ENCODE data around the gene WHRN. TPM values are rescaled to one million over a fixed set of nuclear protein-coding genes. Genes with fewer than 3 reads are reported as not detected.

Gene WHRN
- total RNA-seq, 1 experiment from 2014 or later = 24.3 TPM

GRCh38 chr9:114397848-114398605, 107.2 kb downstream of the WHRN start (continued):
- no peak for TF ChIP-seq IRF1 (CRISPR knock-in tag; IDR thresholded peaks at IDR 0.05)
- TF ChIP-seq GTF2I (CRISPR knock-in tag; conservative IDR thresholded peaks at IDR 0.05) = peak; percentile 100
- TF ChIP-seq FOXK1 (CRISPR knock-in tag; IDR thresholded peaks at IDR 0.05) = no peak
- TF ChIP-seq ZBTB43 (CRISPR knock-in tag; IDR thresholded peaks at IDR 0.05) = no peak
- TF ChIP-seq HMGA2 (CRISPR knock-in tag; IDR thresholded peaks at IDR 0.05) = no peak
- TF ChIP-seq MYBL2 (CRISPR knock-in tag; IDR thresholded peaks at IDR 0.05) = peak; percentile 51; the same call in 1 of the 2 replicates
- TF ChIP-seq USF1 (CRISPR knock-in tag; IDR thresholded peaks at IDR 0.05) = no peak
- no peak for TF ChIP-seq KAT7 (CRISPR knock-in tag; IDR thresholded peaks at IDR 0.05; ENCODE audit: borderline replicate concordance)
- peak; percentile 96 for TF ChIP-seq ZNF396 (CRISPR knock-in tag; IDR thresholded peaks at IDR 0.05; ENCODE audit: borderline replicate concordance)
- TF ChIP-seq ZNF671 (CRISPR knock-in tag; IDR thresholded peaks at IDR 0.05) = no peak
- no peak for TF ChIP-seq ZNF281 (CRISPR knock-in tag; IDR thresholded peaks at IDR 0.05)
- TF ChIP-seq SMAD3 (CRISPR knock-in tag; IDR thresholded peaks at IDR 0.05; ENCODE audit: borderline replicate concordance) = no peak
- no peak for TF ChIP-seq NR2C2 (CRISPR knock-in tag; IDR thresholded peaks at IDR 0.05)
- no peak for TF ChIP-seq TEAD4 (CRISPR knock-in tag; IDR thresholded peaks at IDR 0.05)
- peak; percentile 48; the same call in 1 of the 2 replicates for TF ChIP-seq HMGXB4 (CRISPR knock-in tag; IDR thresholded peaks at IDR 0.05)
- peak; percentile 86; the same call in 1 of the 2 replicates for TF ChIP-seq ERG (CRISPR knock-in tag; IDR thresholded peaks at IDR 0.05)
- no peak for TF ChIP-seq JUN (CRISPR knock-in tag; IDR thresholded peaks at IDR 0.05)
- TF ChIP-seq E2F5 (CRISPR knock-in tag; IDR thresholded peaks at IDR 0.05) = 0 out of 2 replicates have a peak, but pooled peaks have one; percentile 43
